Colonic mucosa (tissue), 4 donors: ENCODE data around the gene CYSTM1. TPM values are rescaled to one million over a fixed set of nuclear protein-coding genes. Genes with fewer than 3 reads are reported as not detected.

Experiments used
- DNase-seq: peaks from one replicate; pipeline ENCODE4 v3.0.0-alpha.2; 2020
- H3K27ac ChIP-seq: fragments of 200-600 bp; one replicate; pipeline ENCODE4 v1.8.0; 2021
- H3K27me3 ChIP-seq: fragments of 200-600 bp; one replicate; pipeline ENCODE4 v1.8.0; 2021
- H3K36me3 ChIP-seq: fragments of 200-600 bp; one replicate; pipeline ENCODE4 v1.8.0; 2021
- H3K4me1 ChIP-seq: fragments of 200-600 bp; one replicate; pipeline ENCODE4 v1.8.0; 2021; ENCODE audit warnings: mild to moderate bottlenecking
- H3K4me3 ChIP-seq: fragments of 200-600 bp; one replicate; pipeline ENCODE4 v1.8.0; 2021
- H3K9ac ChIP-seq, 2 donors: one replicate each; pipeline ENCODE4 v1.7.0; 2013; ENCODE audit warnings: control low read depth in 2 of 2, low read depth in 2 of 2, low read length in 2 of 2
- H3K9me3 ChIP-seq: fragments of 200-600 bp; one replicate; pipeline ENCODE4 v1.8.0; 2021
- CTCF ChIP-seq: fragments of 200-600 bp; IDR thresholded peaks from one replicate; pipeline ENCODE4 v1.8.0; 2022; ENCODE audit warnings: antibody characterized with exemption, mild to moderate bottlenecking
- intact Hi-C: fragments of 100-400 bp; cut with DNase I; formaldehyde crosslinking; loops from one replicate; pipeline ENCODE4 v1.14.1; 2022
- total RNA-seq, 2 donors: library from RNA; stranded (reverse); fragmentation: NEBNext Ultra II Directional in 1 of 2; extraction: Animal tissue kit (Norgen Biotek cat#: 25700) in 1 of 2; gene quantifications; one replicate each; pipeline ENCODE4 v1.2.1, GENCODE V29; 2021
- donor health status: healthy.
- donor health status: DM: no; HTN: no; CAD: no.
- donor health status: DM: no; HTN: no; CAD: no.

Gene CYSTM1
- total RNA-seq, 2 donors from 2014 or later = 205 TPM

GRCh38 chr5:140239461-140239860 is 64.5 kb downstream of the CYSTM1 start:
- Histone ChIP-seq H3K9ac (no peak overlapping the region), H3K27me3 (no peaks in the 10 kb centered on the region), H3K9me3 (no peaks in the 10 kb centered on the region), H3K36me3 (no peaks in the 10 kb centered on the region), H3K4me3 (no peak overlapping the region), H3K27ac (no peak overlapping the region), H3K4me1 (peaks cover 16% of the 10 kb centered on the region)
- DNase-seq = no peak
- intact Hi-C loops = no loop called here
- no peak for TF ChIP-seq CTCF

GRCh38 chr5:140239939-140240700 is 65.1 kb downstream of the CYSTM1 start:
- Histone ChIP-seq H3K27me3 (no peaks in the 10 kb centered on the region), H3K9ac (peak overlapping the region in 1 of 2 donors; percentile 79), H3K36me3 (no peaks in the 10 kb centered on the region), H3K4me1 (peaks cover 16% of the 10 kb centered on the region), H3K27ac (peak overlapping the region; percentile 79), H3K4me3 (no peak overlapping the region), H3K9me3 (no peaks in the 10 kb centered on the region)
- TF ChIP-seq CTCF = peak; percentile 66
- intact Hi-C loops = loop anchor here (5.0 kb wide), 1 partner anchor 68 kb away; no protein-coding TSS in a partner anchor
- DNase-seq = peak; percentile 70

GRCh38 chr5:140240987-140241706 is 66.2 kb downstream of the CYSTM1 start:
- TF ChIP-seq CTCF = no peak
- Histone ChIP-seq H3K4me1 (peaks cover 16% of the 10 kb centered on the region), H3K9me3 (no peaks in the 10 kb centered on the region), H3K4me3 (no peak overlapping the region), H3K27me3 (no peaks in the 10 kb centered on the region), H3K36me3 (no peaks in the 10 kb centered on the region), H3K27ac (peak overlapping the region; percentile 79), H3K9ac (peak overlapping the region; percentile 62 to 79)
- intact Hi-C loops = loop anchor here (5.0 kb wide), 1 partner anchor 69 kb away; no protein-coding TSS in a partner anchor
- peak; percentile 92 for DNase-seq

- H3K36me3 ChIP-seq = no peaks in the 10 kb centered on the region
- no peaks in the 10 kb centered on the region for H3K9me3 ChIP-seq
- peak overlapping the region in 1 of 2 donors; percentile 79 for H3K9ac ChIP-seq
- no peaks in the 10 kb centered on the region for H3K27me3 ChIP-seq
- no peak for TF ChIP-seq CTCF
- no peak overlapping the region for H3K4me3 ChIP-seq
- peak overlapping the region; percentile 79 for H3K27ac ChIP-seq
- DNase-seq = no peak
- intact Hi-C loops = loop anchor here (2.0 to 5.0 kb wide), 2 partner anchors 70 to 115 kb away; no protein-coding TSS in a partner anchor
- peaks cover 16% of the 10 kb centered on the region for H3K4me1 ChIP-seq
These were observed 67.1 kb downstream of the CYSTM1 start for GRCh38 chr5:140242099-140242498.

GRCh38 chr5:140242890-140243585 is 68.0 kb downstream of the CYSTM1 start:
- Histone ChIP-seq H3K4me1 (peaks cover 16% of the 10 kb centered on the region), H3K27ac (no peak overlapping the region), H3K36me3 (no peaks in the 10 kb centered on the region), H3K9me3 (no peaks in the 10 kb centered on the region), H3K4me3 (no peak overlapping the region), H3K27me3 (no peaks in the 10 kb centered on the region), H3K9ac (peak overlapping the region in 1 of 2 donors; percentile 1)
- intact Hi-C loops = loop anchor here (2.0 to 5.0 kb wide), 2 partner anchors 71 to 114 kb away; no protein-coding TSS in a partner anchor
- TF ChIP-seq CTCF = no peak
- no peak for DNase-seq
